HCT116 (cell line): ENCODE measurements around the gene GJA10.

ENCODE experiments used
- CTCF ChIP-seq, 3 experiments: fragments of 200-600 bp in 1 of 3; sonication (generic) in 1 of 3; IDR thresholded peaks in 2 of 3; conservative IDR thresholded peaks in 1 of 3; 2 replicates each; pipeline ENCODE4 v1.5.1; 2012 to 2017; ENCODE audit warnings: low read depth in 2 of 3, low read length in 2 of 3, antibody characterized with exemption in 1 of 3, borderline replicate concordance in 1 of 3, control low read depth in 1 of 3, mild to moderate bottlenecking in 1 of 3, mixed read lengths in 1 of 3, mixed run types in 1 of 3, moderate library complexity in 1 of 3; ENCODE audit not compliant: insufficient read depth in 1 of 3
- ZFX ChIP-seq: fragments of 450-650 bp; IDR thresholded peaks from 2 replicates; pipeline ENCODE4 v1.6.1; 2017

DNA sequence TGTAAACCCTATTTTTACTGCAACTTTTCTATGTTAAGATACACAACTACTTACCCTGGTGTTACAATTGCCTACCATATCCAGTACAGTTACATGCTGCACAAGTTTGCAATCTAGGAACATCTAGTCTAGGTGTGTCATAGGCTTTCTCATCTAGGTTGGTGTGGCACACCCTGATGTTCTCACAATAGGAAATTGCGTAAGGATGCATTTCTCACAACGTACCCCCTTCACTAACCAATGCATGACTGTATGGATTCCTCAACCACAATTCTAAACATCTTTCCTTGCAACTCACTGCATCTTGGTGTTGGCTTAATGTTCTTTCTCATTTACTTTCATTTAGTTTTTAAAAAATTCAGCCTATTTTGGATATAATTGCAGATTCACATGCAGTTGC, 31.6 kb downstream of the GJA10 start:
- no peak for TF ChIP-seq ZFX
- TF ChIP-seq CTCF (IDR thresholded peaks at IDR 0.05 in 2 of 3, conservative IDR thresholded peaks at IDR 0.05 in 1 of 3; ENCODE audit: borderline replicate concordance in 1 of 3, insufficient read depth in 1 of 3, low read depth in 2 of 3, low read length in 2 of 3) = no peak
